RWPE2 (cell line): ENCODE measurements around the gene UBASH3A.

Source experiments
- ATAC-seq: fragments of 200-7000 bp; cut with Tn5 transposase; 3 replicates; pipeline ENCODE4 v1.9.1; 2021; ENCODE audit warnings: low read depth
- DNase-seq: peaks from one replicate; pipeline ENCODE4 v3.0.0-alpha.2; 2020; ENCODE audit warnings: low spot score
- H3K27ac ChIP-seq: fragments of 450-650 bp; 2 replicates; pipeline ENCODE4 v1.5.1; 2017; ENCODE audit warnings: mild to moderate bottlenecking; ENCODE audit not compliant: poor library complexity, severe bottlenecking
- H3K27me3 ChIP-seq: fragments of 250-450 bp; sonication (Bioruptor Pico); 2 replicates; pipeline ENCODE4 v1.5.1; 2021; ENCODE audit warnings: mild to moderate bottlenecking, moderate library complexity; ENCODE audit not compliant: insufficient read depth, poor library complexity, severe bottlenecking
- H3K36me3 ChIP-seq: fragments of 250-450 bp; sonication (Bioruptor Pico); 2 replicates; pipeline ENCODE4 v1.5.1; 2020; ENCODE audit warnings: low read depth, mild to moderate bottlenecking, moderate library complexity
- H3K4me1 ChIP-seq: fragments of 250-450 bp; sonication (Bioruptor Pico); 2 replicates; pipeline ENCODE4 v1.5.1; 2021; ENCODE audit warnings: mild to moderate bottlenecking, moderate library complexity; ENCODE audit not compliant: insufficient read depth, poor library complexity, severe bottlenecking
- H3K4me3 ChIP-seq: fragments of 250-450 bp; sonication (Bioruptor Pico); 2 replicates; pipeline ENCODE4 v1.5.1; 2021; ENCODE audit warnings: mild to moderate bottlenecking, moderate library complexity; ENCODE audit not compliant: severe bottlenecking
- H3K9me3 ChIP-seq: fragments of 250-450 bp; sonication (Bioruptor Pico); 2 replicates; pipeline ENCODE4 v1.5.1; 2021; ENCODE audit warnings: mild to moderate bottlenecking, moderate library complexity; ENCODE audit not compliant: severe bottlenecking
- TF ChIP-seq, protein P1 (sequence below): fragments of 450-650 bp; IDR thresholded peaks from one replicate; pipeline ENCODE4 v1.5.1; 2017; ENCODE audit warnings: mild to moderate bottlenecking, moderate library complexity; ENCODE audit not compliant: poor library complexity, severe bottlenecking

Gene UBASH3A

GRCh38 chr21:42456457-42456856, 52.8 kb downstream of the UBASH3A start:
- Histone ChIP-seq H3K27me3 (no peaks in the 10 kb centered on the region), H3K36me3 (no peaks in the 10 kb centered on the region), H3K9me3 (no peaks in the 10 kb centered on the region), H3K27ac (no peak overlapping the region), H3K4me3 (no peak overlapping the region), H3K4me1 (no peaks in the 10 kb centered on the region)
- DNase-seq (no peak), ATAC-seq (no peak)
- TF ChIP-seq, protein P1, sequence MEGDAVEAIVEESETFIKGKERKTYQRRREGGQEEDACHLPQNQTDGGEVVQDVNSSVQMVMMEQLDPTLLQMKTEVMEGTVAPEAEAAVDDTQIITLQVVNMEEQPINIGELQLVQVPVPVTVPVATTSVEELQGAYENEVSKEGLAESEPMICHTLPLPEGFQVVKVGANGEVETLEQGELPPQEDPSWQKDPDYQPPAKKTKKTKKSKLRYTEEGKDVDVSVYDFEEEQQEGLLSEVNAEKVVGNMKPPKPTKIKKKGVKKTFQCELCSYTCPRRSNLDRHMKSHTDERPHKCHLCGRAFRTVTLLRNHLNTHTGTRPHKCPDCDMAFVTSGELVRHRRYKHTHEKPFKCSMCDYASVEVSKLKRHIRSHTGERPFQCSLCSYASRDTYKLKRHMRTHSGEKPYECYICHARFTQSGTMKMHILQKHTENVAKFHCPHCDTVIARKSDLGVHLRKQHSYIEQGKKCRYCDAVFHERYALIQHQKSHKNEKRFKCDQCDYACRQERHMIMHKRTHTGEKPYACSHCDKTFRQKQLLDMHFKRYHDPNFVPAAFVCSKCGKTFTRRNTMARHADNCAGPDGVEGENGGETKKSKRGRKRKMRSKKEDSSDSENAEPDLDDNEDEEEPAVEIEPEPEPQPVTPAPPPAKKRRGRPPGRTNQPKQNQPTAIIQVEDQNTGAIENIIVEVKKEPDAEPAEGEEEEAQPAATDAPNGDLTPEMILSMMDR, result no peak

DNA sequence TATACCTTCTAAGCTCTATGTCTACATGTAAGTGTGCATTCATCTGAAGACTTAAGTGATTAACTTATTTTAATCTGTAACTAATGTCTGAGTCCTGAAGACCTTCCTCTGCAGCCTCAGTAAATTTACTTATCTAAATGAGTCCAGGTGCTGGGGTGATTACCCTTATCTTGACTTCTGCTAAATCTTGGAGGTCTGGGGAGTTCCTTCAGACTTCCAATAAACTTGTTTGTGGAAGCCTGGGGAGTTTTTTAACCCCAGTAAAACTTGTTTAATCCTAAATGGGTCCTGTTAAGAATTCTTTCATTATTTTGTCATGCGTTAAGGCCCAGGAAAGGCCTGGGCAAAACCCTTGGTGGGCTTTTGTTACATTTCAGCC, 55.4 kb downstream of the UBASH3A start:
- H3K36me3 ChIP-seq, result no peaks in the 10 kb centered on the region
- no peaks in the 10 kb centered on the region for H3K9me3 ChIP-seq
- no peaks in the 10 kb centered on the region for H3K27me3 ChIP-seq
- H3K4me3 ChIP-seq, result no peak overlapping the region
- ATAC-seq (no peak), DNase-seq (no peak)
- no peak overlapping the region for H3K27ac ChIP-seq
- no peaks in the 10 kb centered on the region for H3K4me1 ChIP-seq
- TF ChIP-seq, protein P1, result no peak

GRCh38 chr21:42459546-42460215, 56.0 kb downstream of the UBASH3A start:
- no peaks in the 10 kb centered on the region for H3K4me1 ChIP-seq
- no peak overlapping the region for H3K27ac ChIP-seq
- TF ChIP-seq, protein P1, result no peak
- no peak overlapping the region for H3K4me3 ChIP-seq
- H3K27me3 ChIP-seq, result no peaks in the 10 kb centered on the region
- no peaks in the 10 kb centered on the region for H3K9me3 ChIP-seq
- H3K36me3 ChIP-seq, result no peaks in the 10 kb centered on the region
- DNase-seq (no peak), ATAC-seq (no peak)

DNA sequence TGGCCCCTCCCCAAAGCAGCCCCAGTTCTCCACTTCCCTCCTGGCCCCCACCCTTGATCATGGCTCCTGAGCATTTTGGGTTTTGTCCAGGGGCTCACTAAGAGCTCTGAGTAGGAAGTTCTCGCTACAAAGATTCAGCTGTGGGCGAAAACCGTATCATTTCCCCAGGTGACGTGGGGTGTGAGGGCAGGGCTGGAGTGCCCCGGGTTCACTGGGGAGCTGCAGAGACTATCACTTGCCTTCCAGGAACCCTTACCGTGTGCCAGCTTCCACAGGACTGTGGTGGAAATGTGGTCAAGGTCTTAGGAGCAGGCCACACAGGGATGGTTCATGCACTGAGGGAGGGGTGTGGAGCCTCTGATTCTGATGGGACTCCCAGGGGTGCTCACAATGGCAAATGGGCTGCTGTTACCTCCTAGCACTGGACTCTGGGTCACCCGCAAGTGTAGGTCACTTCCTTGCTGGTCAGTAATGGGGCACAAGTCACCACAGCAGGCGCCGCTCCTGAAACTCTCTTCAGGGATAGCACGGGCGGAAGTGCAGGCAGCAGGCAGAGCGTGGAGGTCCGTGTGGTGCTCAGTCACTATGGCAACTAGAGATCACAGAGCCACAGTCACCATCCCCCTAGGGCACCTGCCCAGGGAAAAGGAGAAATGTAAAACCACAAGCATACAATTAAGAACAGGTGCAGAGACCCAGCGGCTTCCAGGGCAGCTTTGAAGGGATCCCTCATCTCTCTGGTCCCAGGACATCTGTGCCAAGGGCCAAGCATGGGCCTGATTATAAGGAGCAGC, 56.9 kb downstream of the UBASH3A start:
- Histone ChIP-seq H3K36me3 (no peaks in the 10 kb centered on the region), H3K9me3 (no peaks in the 10 kb centered on the region), H3K4me1 (no peaks in the 10 kb centered on the region), H3K4me3 (no peak overlapping the region), H3K27ac (no peak overlapping the region), H3K27me3 (no peaks in the 10 kb centered on the region)
- TF ChIP-seq, protein P1, result no peak
- DNase-seq (no peak), ATAC-seq (no peak)

- Histone ChIP-seq H3K27me3 (no peaks in the 10 kb centered on the region), H3K9me3 (no peaks in the 10 kb centered on the region), H3K4me1 (no peaks in the 10 kb centered on the region), H3K4me3 (no peak overlapping the region), H3K27ac (no peak overlapping the region), H3K36me3 (no peaks in the 10 kb centered on the region)
- DNase-seq (no peak), ATAC-seq (no peak)
- TF ChIP-seq, protein P1, result no peak
These were observed 57.5 kb downstream of the UBASH3A start for GRCh38 chr21:42461185-42461520.
